ACC112 (cell line): Measurements from ENCODE around the gene SKA2.
"Not testable (repeated sequence)": the region's sequence is repeated elsewhere in the genome, so short reads cannot be mapped to it uniquely, and the experiment has no call there.

Source experiments
- H2AFZ ChIP-seq: fragments of 200-600 bp; sonication (generic); one replicate; pipeline ENCODE4 v1.6.0; 2017; ENCODE audit warnings: antibody characterized with exemption, low read length; ENCODE audit not compliant: unreplicated experiment
- H3K27ac ChIP-seq: fragments of 200-600 bp; sonication (generic); 2 replicates; pipeline ENCODE4 v1.5.1; 2014; ENCODE audit warnings: low read depth, mild to moderate bottlenecking, antibody characterized with exemption, low read length, moderate library complexity
- H3K27me3 ChIP-seq: fragments of 200-600 bp; sonication (generic); 2 replicates; pipeline ENCODE4 v1.6.1; 2014; ENCODE audit warnings: mild to moderate bottlenecking, antibody characterized with exemption, low read length, moderate library complexity, mixed read lengths; ENCODE audit not compliant: insufficient read depth
- H3K36me3 ChIP-seq: fragments of 200-600 bp; sonication (generic); 2 replicates; pipeline ENCODE4 v1.6.1; 2016; ENCODE audit warnings: mild to moderate bottlenecking, antibody characterized with exemption, low read length, moderate library complexity, mixed read lengths; ENCODE audit not compliant: insufficient read depth
- H3K4me1 ChIP-seq: fragments of 200-600 bp; sonication (generic); one replicate; pipeline ENCODE4 v1.6.1; 2016; ENCODE audit warnings: low read length, mixed read lengths; ENCODE audit not compliant: insufficient read depth, unreplicated experiment, control insufficient read depth
- H3K4me3 ChIP-seq: fragments of 200-600 bp; sonication (generic); 2 replicates; pipeline ENCODE4 v1.5.1; 2014; ENCODE audit warnings: mild to moderate bottlenecking, low read depth, low read length
- H3K79me2 ChIP-seq: fragments of 200-600 bp; sonication (generic); one replicate; pipeline ENCODE4 v1.6.0; 2016; ENCODE audit warnings: low read length; ENCODE audit not compliant: control insufficient read depth, unreplicated experiment, insufficient read depth

SKA2 gene

DNA sequence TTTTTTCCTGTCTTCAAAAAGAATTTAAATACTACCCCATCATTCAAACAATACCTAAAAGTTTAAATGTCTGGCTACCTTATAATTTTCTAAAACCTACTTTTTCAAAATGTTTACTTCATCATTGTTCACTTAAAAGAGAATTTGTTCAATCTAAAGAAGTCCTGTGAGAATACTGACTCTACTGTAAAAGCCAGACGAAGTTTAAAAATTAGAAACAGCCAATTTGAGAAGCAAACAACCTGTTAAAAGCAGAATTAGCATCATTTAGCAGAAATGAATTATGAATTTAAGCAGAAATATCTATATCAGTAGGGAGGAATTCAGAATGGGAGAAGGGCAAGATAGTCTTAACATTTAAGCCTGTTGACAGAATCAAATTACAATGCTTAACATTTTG, 2.1 kb downstream of the SKA2 start:
- Histone ChIP-seq H3K4me3 (peak overlapping the region; percentile 85), H3K79me2 (peaks cover 88% of the 10 kb centered on the region), H3K4me1 (peaks cover 35% of the 10 kb centered on the region), H2AFZ (no peak overlapping the region), H3K27ac (peak overlapping the region; percentile 88), H3K36me3 (no peaks in the 10 kb centered on the region), H3K27me3 (no peaks in the 10 kb centered on the region)

DNA sequence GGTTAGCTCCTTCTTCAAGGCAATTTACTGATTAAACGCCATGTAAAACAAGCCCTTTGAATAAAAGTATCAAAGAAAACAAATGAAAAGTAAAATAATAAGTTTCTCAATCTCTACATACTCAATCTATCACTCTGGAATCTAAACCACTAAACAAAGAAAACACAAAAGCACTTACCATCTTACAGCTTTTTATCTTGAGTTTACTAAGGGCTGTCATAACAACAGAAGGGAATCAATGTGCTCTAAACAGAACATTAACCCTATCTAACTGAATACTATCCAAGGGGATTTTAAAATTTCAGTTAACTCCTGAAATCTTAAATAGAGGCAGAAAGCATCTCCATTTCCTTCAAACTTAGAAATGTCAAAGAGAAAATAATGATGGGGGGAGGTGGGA, 3.4 kb downstream of the SKA2 start:
- no peaks in the 10 kb centered on the region for H3K36me3 ChIP-seq
- peaks cover 26% of the 10 kb centered on the region for H3K4me1 ChIP-seq
- peak overlapping the region; percentile 85 for H3K4me3 ChIP-seq
- H3K79me2 ChIP-seq = peaks cover 87% of the 10 kb centered on the region
- H3K27ac ChIP-seq = peak overlapping the region; percentile 88; the same call in 1 of the 2 replicates
- H2AFZ ChIP-seq = no peak overlapping the region
- no peaks in the 10 kb centered on the region for H3K27me3 ChIP-seq

DNA sequence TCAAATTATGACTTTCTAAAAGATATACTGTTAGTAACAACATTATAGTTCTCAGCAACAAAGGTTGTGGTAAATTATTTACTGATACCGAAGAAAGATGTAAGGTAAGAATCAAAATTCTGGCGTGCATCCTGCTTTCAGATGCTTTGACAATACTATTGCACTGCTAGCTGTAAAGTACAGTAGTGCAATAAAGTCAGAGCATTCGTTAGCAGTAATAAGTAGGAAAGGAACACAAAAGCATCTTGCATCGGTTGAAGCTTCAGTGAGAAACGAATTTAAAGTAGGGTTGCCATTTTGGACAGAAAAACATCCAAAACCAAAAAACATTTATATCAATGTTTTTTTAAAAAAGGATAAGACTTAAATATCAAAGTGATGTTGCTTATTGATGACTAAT, 4.0 kb downstream of the SKA2 start:
- peaks cover 85% of the 10 kb centered on the region for H3K79me2 ChIP-seq
- no peak overlapping the region for H3K27ac ChIP-seq
- no peaks in the 10 kb centered on the region for H3K27me3 ChIP-seq
- H3K4me3 ChIP-seq = peak overlapping the region; percentile 85; the same call in 1 of the 2 replicates
- no peaks in the 10 kb centered on the region for H3K36me3 ChIP-seq
- H3K4me1 ChIP-seq = peaks cover 26% of the 10 kb centered on the region
- no peak overlapping the region for H2AFZ ChIP-seq

DNA sequence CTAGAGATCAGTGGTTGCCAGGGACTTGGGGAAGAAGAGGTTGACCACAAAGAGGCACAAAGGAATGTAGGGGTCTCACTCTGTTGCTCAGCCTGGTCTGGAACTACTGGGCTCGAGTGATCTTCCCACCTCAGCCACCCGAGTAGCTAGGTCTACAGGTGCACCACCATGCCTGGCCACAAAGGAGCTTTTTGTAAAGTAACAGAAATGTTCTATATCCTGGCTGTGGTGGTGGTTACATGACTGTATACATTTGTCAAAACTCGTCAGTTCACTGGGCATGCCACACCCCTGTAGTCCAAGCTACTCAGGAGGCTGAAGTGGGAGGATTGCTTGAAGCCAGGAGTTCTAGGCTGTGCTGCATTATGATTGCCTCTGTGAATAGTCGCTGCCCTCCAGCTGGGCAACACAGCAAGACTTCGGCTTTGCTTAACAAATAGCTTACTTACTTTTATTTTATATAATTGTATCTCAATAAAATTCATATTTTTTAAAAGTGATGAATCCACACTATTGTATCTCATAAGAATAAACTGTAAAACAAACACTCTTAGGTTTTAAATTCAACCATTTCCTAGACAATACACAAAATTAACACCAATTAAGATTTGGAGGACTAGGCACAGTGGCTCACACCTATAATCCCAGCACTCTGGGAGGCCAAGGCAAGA, 5.0 kb downstream of the SKA2 start:
- Histone ChIP-seq H3K27ac (peak overlapping the region; percentile 12; the same call in 1 of the 2 replicates), H3K27me3 (no peaks in the 10 kb centered on the region), H3K4me1 (peaks cover 26% of the 10 kb centered on the region), H3K36me3 (no peaks in the 10 kb centered on the region), H3K4me3 (no peak overlapping the region), H3K79me2 (peaks cover 92% of the 10 kb centered on the region), H2AFZ (no peak overlapping the region)

DNA sequence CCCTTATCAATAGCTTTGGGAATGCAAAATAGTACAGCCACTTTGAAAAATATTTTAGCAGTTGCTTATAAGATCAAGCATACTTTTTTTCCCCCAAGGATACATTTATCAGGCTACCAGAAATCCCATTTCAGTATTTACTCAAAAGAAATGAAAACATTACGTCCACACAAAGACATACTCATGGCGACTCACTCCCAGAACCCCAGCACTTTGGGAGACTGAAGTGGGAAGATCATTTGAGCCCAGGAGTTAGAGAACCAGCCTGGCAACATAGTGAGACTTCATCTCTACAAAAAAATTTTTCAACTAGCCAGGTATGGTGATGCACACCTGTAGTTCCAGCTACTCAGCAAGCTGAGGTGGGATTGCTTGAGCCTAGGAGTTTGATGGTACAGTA, 5.9 kb downstream of the SKA2 start:
- peaks cover 5% of the 10 kb centered on the region for H3K36me3 ChIP-seq
- peaks cover 26% of the 10 kb centered on the region for H3K4me1 ChIP-seq
- H3K27me3 ChIP-seq = no peaks in the 10 kb centered on the region
- no peak overlapping the region for H3K4me3 ChIP-seq
- H2AFZ ChIP-seq = no peak overlapping the region
- H3K79me2 ChIP-seq = peaks cover 96% of the 10 kb centered on the region
- H3K27ac ChIP-seq = peak overlapping the region; percentile 12; the same call in 1 of the 2 replicates

DNA sequence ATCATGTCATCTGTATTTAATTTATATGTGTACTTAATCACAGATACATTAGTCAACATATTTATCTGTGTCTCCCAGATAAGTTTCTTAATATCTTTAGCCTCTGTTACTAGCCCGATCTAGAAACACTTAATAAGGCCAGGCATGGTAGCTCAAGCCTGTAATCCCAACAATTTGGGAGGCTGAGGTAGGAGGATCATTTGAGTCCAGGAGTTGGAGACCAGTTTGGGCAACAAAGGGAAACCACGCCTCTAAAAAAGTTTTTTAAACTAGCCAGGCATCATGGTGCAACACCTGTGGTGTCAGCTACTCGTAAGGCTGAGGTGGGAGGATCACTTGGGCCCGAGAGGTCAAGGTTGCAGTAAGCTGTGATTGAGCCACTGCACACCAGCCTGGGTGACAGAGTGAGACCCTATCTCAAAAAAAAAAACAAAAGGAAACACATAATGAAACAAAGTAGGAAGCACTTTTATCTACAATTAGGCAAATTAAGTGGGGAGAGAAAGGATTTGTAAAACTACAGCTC, 9.4 kb downstream of the SKA2 start:
- Histone ChIP-seq H3K79me2 (peaks cover 91% of the 10 kb centered on the region), H3K36me3 (peaks cover 6% of the 10 kb centered on the region), H2AFZ (no peak overlapping the region), H3K4me3 (no peak overlapping the region), H3K4me1 (peaks cover 6% of the 10 kb centered on the region), H3K27me3 (no peaks in the 10 kb centered on the region), H3K27ac (no peak overlapping the region)

DNA sequence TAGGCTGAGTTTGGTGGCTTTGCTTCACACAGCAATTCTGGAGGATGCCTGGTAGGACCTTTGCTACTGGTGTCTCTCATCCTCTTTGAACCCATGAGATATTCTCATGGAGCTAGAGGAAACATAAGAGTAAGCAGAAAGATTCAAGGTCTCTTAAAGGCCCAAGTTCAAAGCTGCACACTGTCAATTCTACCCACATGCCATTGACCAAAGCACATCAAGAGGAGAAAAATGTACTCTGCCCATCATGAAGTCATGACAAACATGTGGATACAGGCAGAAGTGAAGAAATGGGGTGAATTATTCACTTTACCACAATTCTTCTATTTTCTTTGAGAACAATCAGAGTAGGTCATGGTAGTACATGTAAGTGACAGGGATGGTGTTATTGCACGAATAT, 13.1 kb downstream of the SKA2 start:
- H3K79me2 ChIP-seq = peaks cover 83% of the 10 kb centered on the region
- H3K4me1 ChIP-seq = no peaks in the 10 kb centered on the region
- no peaks in the 10 kb centered on the region for H3K27me3 ChIP-seq
- no peak overlapping the region for H3K27ac ChIP-seq
- peaks cover 6% of the 10 kb centered on the region for H3K36me3 ChIP-seq
- H2AFZ ChIP-seq = no peak overlapping the region
- no peak overlapping the region for H3K4me3 ChIP-seq

DNA sequence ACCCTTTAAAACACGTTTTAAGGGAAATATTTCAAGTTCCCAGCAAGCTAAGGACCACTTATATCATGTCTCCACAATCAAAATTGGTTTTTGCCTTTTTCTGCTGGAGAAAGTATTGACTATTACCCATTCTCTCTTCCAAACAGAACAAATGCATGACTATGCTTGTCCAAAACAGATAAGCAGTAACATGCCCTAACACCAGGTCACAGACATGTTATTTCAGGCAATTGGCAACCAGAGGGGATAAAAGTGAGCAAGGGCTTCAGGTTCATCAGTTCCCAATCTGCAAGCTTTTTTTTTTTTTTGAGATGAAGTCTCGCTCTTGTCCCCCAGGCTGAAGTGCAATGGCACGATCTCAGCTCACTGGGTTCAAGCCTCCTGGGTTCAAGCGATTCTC, 15.0 kb downstream of the SKA2 start:
- Histone ChIP-seq H3K79me2 (peaks cover 78% of the 10 kb centered on the region), H3K4me3 (no peak overlapping the region), H3K27ac (no peak overlapping the region), H3K4me1 (no peaks in the 10 kb centered on the region), H3K27me3 (no peaks in the 10 kb centered on the region), H3K36me3 (peaks cover 6% of the 10 kb centered on the region), H2AFZ (no peak overlapping the region)

DNA sequence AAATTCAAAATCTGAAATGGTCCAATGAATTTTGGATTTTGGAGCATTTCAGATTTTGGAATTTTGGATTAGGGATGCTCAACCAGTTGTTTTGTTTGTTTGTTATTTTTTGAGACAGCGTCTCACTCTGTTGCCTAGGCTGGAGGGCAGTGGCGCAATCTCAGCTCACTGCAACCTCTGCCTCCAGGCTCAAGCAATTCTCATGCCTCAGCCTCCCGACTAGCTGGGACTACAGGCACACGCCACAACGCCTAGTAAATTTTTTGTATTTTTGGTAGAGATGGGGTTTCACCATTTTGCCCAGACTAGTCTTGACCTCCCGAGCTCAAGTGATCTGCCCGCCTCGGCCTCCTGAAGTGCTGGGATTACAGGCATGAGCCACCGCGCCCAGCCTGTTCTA, 16.6 kb downstream of the SKA2 start:
- H3K27ac ChIP-seq, H2AFZ ChIP-seq, H3K4me1 ChIP-seq, H3K36me3 ChIP-seq, H3K4me3 ChIP-seq, H3K27me3 ChIP-seq: not testable (repeated sequence)
- H3K79me2 ChIP-seq = peaks cover 70% of the 10 kb centered on the region

DNA sequence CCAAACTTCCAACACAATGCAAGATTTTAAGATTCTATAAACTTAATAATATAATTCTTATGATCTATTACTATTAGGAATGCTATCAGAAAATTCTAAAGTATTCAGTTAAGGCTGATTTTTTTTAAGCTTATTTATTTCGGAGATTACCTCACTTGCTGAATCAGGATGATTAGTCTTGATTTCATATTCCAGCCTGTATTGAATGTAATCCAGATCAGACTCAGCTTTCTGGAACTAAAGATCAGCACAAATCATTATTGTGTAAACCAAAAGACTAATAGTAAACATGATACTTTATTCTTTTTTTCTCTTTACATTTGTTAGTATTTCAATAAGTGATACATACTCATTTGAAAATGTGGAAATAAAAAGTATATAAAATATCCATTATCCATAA, 23.9 kb downstream of the SKA2 start:
- Histone ChIP-seq H3K27me3 (no peaks in the 10 kb centered on the region), H3K27ac (0 out of 2 replicates have a peak overlapping the region, but pooled peaks have one; percentile 0), H3K4me3 (no peak overlapping the region), H2AFZ (no peak overlapping the region), H3K4me1 (peaks cover 3% of the 10 kb centered on the region), H3K79me2 (peaks cover 40% of the 10 kb centered on the region), H3K36me3 (no peaks in the 10 kb centered on the region)

DNA sequence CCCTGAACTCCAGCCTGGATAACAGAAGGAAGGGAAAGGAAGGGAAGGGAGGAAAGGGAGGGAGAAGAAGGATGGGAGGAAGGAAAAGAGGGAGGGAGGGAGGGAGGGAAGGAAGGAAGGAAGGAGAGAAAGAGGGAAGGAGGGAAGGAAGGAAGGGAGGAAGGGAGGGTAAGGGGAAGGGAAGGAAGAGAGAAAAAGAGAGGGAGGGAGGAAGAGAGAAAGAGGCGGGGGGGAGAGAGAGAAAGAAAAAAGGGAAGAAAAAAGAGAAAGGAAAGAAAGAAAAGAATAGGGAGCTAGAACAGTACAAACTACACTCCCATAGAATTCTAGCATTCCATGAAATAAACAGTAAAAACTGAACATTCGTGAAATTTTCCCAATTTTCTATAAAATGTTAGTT, 25.2 kb downstream of the SKA2 start:
- peaks cover 35% of the 10 kb centered on the region for H3K79me2 ChIP-seq
- no peak overlapping the region for H3K4me3 ChIP-seq
- no peak overlapping the region for H3K27ac ChIP-seq

More for the DNA sequence above, 25.2 kb downstream of the SKA2 start:
- Histone ChIP-seq H2AFZ (no peak overlapping the region), H3K36me3 (no peaks in the 10 kb centered on the region), H3K4me1 (peaks cover 3% of the 10 kb centered on the region), H3K27me3 (no peaks in the 10 kb centered on the region)
